ENCODE data around the gene SLC4A4.

The SLC4A4 gene

DNA sequence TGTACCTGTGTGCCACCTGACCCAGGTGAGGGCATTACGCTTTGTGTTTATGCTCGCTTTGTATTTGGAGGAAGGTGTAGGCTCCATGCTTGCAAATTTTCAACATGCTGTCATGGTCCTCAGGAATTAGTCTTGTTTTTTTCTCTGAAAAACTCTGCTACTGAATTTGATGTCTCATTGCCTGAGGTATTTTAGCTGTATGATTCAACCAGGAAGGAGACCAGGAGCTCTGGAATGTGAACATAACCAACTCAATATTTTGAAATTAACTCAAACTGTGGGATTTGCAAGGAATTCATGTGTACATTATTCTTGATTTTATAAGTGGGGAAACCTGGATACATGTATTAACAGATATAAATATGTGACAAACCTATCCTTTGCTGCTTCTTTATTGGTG, 134.1 kb downstream of the SLC4A4 start:
- DNase-seq (ENCODE audit: low spot score) = no peak

DNA sequence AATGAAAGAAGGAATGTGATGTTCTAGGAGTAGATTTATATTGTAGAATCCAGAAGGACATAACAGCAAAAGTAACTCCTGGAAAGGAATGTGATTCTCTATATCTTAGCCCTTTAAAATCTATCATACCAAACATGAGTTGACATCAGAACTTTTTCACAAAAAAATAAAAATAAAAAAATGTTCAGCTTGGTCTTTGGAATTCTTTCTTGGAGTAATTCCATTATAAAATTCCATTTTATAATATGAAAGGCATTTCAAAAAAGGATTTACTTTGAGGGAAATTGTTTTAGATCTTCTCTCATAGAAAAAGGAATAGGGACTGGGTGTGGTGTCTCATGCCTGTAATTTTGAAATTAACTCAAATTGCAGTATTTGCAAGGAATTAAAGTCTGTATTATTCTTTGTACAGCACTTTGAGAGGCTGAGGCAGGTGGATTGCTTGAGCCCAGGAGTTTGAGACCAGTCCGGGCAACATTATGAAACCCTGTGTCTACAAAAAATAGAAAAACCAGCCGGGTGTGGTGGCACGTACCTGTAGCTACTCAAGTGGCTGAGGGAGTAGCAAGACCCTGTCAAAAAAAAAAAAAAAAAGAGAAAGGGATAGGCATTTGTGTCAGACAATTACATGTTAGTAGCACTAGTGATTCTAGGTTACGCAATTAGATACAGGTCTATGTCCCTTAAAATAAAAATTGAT, 134.9 kb downstream of the SLC4A4 start:
- no peak for DNase-seq (ENCODE audit: low spot score)

DNA sequence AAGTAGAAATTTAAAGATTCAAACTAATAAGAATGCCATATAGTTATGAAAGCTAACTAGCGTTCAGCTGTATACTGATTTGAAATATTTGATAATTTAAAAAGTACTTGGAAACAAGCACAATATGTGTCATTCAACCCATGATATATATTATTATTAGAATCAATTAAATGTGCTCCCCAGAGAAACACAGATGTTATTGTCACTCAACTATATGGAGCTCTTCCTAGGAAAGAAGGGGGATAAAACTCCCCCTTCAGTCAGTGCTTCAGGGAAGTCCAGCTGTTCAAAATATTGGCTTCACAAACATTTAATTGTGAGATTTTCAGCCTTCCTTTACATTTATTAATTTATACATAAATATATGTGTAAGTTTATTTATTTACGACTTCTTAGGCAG, 135.9 kb downstream of the SLC4A4 start:
- no peak for DNase-seq (ENCODE audit: low spot score)

DNA sequence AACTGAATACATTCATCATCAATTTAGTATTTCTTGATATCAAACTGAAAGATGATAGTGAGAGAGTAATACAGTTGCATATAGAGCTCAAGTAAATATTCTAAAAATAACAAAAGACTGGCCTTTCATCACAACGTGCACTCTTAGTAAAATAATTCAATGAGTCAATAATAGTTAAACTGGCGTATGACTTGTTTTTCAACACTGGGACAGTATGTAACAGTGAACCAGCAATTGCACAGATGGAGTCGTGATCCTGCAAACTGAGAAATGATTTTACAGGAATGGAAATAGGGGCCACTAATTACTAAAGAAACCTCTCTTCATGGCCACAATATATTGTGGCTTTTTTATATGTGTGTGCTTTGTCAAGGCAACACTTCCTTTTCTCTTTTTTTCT, 137.4 kb downstream of the SLC4A4 start:
- no peak for DNase-seq (ENCODE audit: low spot score)

DNA sequence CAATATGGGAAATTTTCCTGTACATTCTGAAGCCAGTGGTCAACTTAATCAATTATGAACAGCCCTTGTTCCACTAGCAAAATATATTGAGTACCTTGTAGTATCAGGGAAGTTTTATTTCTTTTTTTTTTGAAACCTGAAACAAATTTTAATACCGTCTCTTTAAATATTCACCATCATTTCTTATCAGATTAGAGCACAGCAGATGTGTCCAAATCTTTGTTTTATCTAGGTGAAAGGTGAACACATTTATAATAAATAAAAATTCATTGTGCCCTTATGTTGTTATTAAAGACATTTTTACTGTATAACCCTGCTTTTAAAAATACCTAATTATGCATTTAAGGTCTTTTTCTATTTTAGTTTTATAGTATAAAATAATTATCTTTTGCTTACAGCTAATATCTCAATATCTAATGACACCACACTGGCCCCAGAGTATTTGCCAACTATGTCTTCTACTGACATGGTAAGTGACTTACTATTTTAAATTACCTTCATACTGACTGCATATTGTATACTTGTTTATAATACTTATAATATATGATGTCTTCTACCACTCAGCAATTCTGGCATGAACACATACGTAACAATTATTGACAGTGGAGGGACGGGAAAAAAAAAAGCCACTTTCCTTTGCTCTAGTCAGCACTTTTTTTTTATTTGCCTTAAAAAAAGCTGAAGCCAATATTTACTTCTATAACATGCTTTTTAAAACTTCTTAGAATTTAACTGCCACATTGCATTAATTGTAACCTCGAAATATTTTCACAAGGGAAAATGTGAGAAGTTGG, 147.9 kb downstream of the SLC4A4 start:
- no peak for DNase-seq (ENCODE audit: low spot score)

DNA sequence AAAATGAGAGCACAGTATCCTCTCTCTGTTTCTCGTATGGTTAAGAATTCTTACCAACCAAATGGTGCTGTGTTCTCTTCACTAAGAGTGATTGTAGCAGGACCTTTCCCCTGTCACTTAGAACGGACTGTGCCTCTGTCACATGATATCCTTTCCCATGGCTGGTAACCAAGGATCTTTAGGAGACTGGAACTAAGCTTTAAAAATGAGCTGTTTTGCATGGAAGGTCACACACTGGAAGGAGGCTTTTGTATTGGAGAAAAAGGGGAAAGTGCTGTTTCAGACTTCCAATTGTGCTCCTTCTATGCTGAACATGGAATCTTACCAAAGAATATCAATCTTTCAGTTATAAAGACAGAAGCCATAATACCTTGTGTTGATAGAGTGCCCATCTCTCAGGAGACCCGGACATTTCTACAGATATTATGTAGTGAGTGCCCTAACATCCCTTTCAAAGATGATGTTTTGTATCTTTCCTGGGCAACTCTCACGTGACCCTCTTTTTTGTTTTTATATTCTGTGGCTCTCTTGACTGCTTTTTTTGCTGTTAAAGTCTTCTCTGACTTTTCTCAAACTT, 148.6 kb downstream of the SLC4A4 start:
- DNase-seq (ENCODE audit: low spot score) = no peak

DNA sequence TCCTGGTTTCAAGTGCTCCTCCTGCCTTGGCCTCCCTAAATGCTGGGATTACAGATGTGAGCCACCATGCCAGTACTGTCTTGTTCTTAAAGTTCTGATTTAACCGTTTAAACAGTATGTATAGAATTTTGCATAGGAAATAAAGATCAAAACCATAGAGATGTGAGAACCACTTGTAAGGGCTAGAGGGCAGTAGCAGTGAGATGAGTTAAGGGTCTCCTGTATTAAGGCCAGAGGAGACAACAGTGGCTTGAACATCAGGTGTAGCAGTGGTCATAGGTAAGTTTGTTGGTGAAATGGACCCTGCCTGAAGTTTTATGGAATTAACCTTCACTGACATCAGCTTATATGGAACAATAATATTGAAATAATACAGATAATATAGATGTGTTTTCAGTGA, 155.7 kb downstream of the SLC4A4 start:
- no peak for DNase-seq (ENCODE audit: low spot score)

DNA sequence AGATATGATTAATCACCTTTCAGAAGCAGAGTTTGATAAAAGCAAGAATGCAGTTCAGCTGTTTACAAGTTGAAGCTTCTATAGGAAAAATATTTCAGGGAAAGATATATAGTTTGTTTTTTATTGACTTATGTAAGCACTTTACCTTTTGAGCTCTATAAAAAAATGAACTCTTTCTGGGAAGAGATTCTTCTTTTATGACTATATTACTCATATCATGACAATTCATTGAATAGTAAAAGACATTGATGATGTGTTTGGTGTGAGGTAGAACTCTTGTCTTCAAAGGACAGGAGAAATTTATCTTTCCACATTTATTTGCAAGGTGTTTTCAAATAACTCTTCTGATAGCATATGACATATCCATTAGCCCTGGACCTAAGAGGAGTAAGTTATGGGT, 156.6 kb downstream of the SLC4A4 start:
- no peak for DNase-seq (ENCODE audit: low spot score)

DNA sequence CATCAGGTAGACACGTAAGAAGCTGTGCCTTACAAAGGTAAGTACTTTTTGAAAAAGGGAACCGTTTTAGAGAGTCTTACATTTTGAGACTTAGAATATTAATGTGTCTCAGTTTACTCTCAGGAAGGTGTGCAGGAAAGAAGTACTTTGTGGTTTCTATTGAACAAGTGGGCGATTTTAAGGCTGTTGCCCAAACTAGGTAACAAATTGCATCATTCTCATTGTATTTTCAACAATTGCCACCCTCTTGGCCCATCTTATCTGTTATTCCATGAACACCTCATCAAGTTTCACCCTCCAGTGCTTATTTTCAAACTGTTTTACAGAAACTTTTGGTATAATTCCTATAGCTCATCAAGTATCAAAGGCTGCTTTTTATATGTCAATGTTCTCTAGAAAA, 158.3 kb downstream of the SLC4A4 start:
- DNase-seq (ENCODE audit: low spot score) = no peak

DNA sequence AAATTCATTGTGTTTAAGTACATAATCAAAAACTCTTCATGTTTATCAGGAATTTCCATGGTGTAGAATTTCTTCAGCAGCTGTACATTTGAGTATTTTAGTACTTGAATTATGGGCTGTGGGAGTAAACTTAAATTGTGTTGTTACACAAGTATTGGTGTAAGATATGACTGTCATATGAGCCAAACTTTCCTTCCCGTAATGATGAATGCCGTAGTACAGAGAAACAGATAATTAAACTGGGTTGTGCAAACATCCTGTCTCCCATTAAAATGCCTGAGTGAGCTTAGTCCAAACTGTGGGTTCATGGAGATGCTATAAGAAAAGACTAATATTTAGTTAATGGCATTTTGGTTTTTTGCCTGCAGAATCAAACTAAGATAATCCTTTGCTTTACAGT, 159.2 kb downstream of the SLC4A4 start:
- no peak for DNase-seq (ENCODE audit: low spot score)

DNA sequence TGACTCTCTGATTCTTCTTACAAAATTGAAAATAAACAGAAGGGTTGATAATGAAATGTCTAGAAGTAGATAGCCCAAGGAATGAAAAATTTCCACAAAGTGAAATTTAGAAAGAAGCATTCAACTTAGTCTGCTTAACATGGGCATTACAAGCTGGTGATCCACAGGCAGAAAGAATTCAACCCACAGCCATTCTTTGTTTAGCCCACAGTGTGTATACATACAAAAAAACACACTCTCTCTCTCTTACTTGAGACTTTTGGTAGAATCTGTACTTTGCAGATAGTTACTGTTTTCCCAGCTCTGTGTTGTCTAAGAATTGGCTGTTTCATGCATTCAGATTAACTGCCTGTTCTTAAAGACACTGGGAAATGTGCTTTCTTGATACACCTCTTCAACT, 159.8 kb downstream of the SLC4A4 start:
- DNase-seq (ENCODE audit: low spot score) = no peak

DNA sequence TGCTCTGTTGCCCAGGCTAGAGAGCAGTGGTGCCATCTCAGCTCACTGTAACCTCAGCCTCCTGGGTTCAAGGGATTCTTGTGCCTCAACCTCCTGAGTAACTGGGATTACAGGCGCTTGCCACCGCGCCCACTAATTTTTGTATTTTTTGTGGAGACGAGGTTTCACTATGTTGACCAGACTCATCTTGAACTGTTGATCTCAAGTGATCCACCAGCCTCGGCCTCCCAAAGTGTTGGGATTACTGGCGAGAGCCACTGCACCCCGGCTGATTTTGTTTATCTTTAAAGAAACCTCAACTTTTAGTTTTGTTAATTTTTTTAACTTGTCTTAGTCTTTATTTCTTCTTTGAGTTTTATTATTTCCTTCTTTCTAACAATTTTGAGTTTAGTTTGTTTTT, 163.2 kb downstream of the SLC4A4 start:
- DNase-seq (ENCODE audit: low spot score) = no peak

DNA sequence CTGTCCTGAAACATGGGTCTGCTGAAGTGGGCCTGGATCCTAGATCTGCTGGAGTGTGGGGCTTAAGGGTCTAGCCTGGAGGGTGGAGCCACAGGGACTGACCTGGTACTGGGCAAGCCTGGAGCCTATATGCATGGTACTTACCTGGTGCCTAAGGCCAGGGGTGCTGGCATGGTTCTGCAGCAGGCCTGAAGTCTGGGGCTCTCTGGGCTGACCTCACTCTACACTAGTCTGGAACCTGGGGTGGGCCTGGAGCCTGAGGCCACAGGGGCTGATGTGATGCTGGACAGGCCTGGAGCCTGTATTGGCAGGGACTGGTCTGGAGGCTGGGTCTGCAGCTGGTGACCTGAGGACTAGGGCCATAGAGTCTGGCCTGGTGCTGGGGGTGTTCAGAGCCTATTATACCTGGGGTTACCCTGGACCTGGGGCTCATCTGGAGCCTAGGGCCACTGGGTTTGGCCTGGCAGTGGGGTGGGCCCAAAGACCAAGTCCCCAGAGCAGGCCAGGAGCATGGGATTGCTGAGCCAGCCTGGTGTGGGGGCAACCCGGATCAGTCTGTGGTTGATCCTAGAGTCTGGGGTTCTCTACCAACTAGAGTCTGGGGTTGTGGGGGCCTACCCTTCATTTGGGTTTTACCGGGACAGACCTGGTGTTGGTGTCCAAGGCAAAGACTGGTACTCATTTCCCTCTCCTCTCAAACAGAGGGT, 179.6 kb downstream of the SLC4A4 start:
- no peak for DNase-seq (ENCODE audit: low spot score)

DNA sequence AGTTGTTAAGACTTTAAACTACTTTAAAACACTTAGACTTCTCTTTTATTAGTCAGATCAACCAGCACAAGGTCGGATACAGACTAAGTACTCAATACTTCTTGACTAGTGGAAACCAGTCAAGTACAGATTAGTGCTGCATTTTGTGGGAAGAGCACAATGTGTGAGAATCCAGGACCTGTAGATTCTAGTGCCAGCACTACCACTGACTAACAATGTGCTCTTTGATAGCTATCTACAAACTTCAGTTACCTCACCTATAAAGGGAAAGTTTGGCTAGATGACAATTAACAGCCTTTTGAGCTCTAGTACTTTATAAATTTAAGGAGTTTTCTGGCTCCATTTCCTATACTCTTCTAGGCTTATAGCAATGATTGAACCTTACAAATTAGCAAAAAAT, 181.5 kb downstream of the SLC4A4 start:
- no peak for DNase-seq (ENCODE audit: low spot score)

DNA sequence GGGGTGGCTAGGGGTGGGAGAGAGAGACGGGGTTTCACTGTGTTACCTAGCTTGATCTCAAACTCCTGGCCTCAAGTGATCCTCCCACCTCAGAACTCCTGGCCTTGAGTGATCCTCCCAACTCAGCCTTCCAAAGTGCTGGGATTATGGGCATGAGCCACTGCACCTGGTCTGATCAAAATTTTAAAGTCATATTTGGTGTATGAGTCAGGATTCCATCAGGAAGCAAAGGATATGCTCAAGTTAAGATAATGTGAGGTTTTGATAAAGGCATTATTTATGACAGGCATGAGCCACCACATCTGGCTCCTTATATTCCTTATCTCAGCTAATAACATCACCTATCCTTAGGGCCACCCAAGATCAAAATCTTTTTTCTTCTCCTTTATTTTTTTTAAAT, 182.0 kb downstream of the SLC4A4 start:
- DNase-seq (ENCODE audit: low spot score) = no peak

DNA sequence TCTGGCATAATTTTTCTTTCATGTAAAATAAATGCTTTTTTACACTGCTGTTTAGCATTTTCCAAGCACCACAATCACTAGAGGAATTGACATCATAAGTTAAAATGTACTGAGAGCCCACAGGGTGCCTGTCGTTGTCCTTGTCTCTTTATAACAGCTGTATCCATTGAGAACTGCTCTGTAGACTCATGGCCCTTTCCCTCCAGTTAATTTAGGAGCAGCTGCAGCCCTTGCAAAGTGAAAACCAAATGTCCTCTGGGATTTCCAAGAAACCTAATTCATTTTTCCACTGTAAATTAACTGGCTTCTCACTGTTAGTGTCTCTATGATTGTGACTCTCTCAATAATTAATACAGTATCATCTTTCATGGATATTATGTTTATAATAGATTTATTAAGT, 185.9 kb downstream of the SLC4A4 start:
- DNase-seq (ENCODE audit: low spot score) = no peak

DNA sequence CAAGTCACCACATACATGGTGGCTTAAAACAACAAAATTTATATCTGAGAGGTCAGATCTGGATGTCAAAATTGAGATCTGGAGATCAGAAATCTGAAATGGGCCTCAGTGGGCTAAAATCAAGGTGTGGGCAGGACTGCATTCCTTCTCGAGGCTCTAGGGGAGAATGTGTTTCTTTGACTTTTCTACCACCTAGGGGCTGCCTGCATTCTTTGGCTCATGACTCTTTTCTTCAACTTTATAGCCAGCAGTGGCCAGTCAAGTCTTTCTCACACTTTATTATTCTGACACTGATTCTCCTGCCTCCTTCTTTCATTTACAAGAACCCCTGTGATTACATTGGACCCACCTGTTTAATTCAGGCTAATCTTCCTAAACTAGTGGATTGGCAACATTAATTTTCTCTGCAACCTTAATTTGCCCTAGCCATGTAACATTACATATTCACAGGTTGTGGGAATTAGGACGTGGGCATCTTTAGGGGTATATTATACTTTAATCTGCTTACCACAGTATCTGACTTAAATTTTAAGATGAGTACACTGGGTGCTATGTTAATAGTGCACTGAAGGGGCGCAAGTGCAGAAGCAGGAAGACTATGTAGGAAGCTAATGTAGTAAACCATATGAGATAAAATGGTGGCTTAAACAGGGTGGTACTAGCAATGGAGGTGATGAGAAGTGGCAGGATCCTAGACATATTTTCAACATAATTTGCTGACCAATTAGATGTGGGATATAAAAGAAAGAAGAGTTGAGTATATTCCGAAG, 188.0 kb downstream of the SLC4A4 start:
- DNase-seq (ENCODE audit: low spot score) = no peak

DNA sequence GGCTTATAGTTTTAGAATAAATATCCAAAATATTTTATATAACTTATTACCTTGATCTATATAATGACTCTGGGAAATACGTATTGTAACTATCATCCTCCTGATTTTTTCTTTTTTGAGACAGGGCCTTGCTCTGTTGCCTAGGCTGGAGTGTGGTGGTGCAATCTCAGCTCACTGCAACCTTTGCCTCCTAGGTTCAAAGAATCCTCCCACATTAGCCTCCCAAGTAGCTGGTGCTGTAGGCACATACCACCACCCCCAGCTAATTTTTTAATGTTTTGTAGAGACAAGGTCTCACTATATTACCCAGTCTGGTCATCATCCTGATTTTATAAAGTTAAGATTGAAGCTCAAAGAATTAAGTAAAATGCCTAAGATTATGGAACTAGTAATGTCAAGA, 193.6 kb downstream of the SLC4A4 start:
- DNase-seq (ENCODE audit: low spot score) = no peak

DNA sequence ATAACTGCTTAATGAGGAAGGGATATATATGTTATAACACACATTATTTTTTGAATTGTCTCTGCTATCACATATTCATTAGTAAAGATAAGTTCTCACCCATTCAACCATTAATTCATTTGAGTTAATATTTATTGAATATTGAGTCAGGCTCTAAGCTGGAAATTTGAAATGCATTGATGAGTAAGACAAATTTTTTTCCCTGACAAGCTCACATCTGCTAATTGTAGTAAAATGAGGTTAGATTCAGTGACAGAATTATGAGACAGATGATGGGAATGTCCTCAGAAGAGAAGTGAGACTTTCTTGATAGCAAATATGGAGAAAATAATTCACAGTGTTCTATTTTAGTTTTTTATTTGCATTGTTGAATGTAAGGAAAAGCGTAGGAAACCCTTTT, 194.3 kb downstream of the SLC4A4 start:
- DNase-seq (ENCODE audit: low spot score) = no peak

DNA sequence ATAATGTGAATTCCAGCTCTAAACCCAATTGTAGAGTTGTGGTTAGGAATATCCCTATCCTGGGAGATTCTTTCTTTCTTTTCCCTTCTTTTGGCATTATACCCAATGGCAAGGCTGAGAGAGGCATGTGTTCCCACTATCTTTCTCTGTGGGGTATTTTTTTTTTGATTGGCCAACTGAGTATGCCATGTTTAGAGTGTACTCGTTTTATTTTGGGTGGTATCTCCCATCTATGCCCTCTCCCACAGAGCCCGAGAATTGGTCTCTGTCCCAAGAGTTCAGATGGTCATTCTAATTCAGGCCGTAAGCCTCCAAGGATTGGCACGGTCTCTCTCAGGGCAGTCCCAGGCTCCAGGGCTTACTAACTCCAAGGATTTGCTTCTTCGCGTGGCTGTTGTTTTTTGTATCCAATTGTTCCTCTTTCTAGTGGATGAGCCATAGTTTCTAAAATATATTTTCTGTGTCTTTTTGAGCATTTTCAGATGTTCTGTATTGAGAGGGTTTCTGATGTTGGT, 198.8 kb downstream of the SLC4A4 start:
- DNase-seq (ENCODE audit: low spot score) = no peak

DNA sequence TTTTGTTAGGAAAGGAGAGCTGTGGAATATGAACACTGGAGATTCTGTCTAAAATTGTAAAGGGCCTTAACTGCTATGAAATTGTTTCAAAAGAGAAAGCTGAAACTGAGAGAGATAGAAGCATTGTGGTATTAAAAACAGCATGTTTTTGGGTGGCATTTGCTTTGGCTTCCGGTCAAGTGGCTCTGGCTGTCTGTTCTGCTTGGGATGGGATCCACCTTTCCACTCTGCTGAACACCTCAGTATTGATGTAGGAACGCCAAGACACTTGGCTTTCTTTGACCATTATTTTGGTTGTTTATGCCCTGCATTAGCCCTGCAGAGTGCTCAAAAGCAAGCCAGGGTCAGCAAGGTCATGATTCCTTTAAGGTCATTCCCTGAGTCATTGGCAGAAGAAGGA, 199.7 kb downstream of the SLC4A4 start:
- DNase-seq (ENCODE audit: low spot score) = no peak

DNA sequence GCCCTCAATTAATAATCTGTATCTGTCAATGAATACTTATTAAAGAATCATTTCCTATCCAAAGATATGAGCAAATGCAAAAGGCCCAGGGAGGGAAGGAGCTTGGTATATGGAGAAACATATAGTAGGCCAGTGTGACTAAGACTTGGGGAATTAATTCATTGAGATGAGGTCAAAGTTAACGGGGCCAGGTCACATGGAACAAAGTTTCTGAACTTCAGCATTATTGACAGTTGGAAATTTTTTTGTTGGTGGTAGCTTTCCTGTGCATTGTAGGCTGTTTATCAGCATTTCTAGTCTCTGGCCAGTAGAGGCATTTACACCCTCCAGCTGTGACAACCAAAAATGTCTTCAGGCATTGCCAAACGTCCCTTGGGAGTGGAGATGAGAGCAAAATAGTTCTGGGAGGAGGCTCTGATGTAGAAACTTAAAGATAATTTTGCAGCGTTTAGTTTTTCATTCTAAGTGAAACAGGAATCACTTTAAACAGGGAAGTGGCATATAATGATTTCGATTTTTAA, 202.0 kb downstream of the SLC4A4 start:
- DNase-seq (ENCODE audit: low spot score) = no peak

All from hematopoietic multipotent progenitor cell treated with erythropoietin and hydrocortisone succinate and interleukin-3 and kit ligand, for 17 days (in vitro differentiated cells).